H1 (cell line): ENCODE measurements around the gene UBE3B. TPM values are rescaled to one million over a fixed set of nuclear protein-coding genes. Genes with fewer than 3 reads are reported as not detected.

Experiments
- CTCF ChIA-PET: fragments of 300-600 bp; sonication (Branson Sonifier 250); formaldehyde crosslinking; loops from one replicate; lab custom pipeline; 2021; ENCODE audit not compliant: partially characterized antibody; lab: Charles Lee
- POLR2A ChIA-PET: fragments of 300-600 bp; sonication (Branson Sonifier 250); formaldehyde crosslinking; loops from one replicate; lab custom pipeline; 2021; ENCODE audit warnings: inconsistent platforms; ENCODE audit not compliant: partially characterized antibody; lab: Charles Lee
- DNase-seq, 2 experiments: peaks; one replicate each; pipeline versions ENCODE4 v3.0.0 to v3.0.0-alpha.2; 2010 to 2022; ENCODE audit warnings: low spot score in 2 of 2, low read depth in 1 of 2, mixed read lengths in 1 of 2
- FAIRE-seq: peaks from 2 replicates; lab custom pipeline; 2011; peaks lifted over from hg19 to GRCh38; lab: Jason Lieb, UNC
- H2AFZ ChIP-seq: 2 replicates; pipeline ENCODE4 v1.8.1; 2012; ENCODE audit warnings: low read length, inconsistent platforms
- H2AK5ac ChIP-seq: 2 replicates; pipeline ENCODE4 v1.6.1; 2013; ENCODE audit warnings: low read depth, low read length
- H2BK120ac ChIP-seq: replicated peaks from 2 replicates; pipeline ENCODE3; 2013; ENCODE audit warnings: low read depth, low read length, inconsistent platforms
- H2BK12ac ChIP-seq: 2 replicates; pipeline ENCODE4 v1.6.1; 2013; ENCODE audit warnings: low read depth, low read length
- H2BK15ac ChIP-seq: 2 replicates; pipeline ENCODE4 v1.6.1; 2013; ENCODE audit warnings: low read length
- H2BK20ac ChIP-seq: 2 replicates; pipeline ENCODE4 v1.6.1; 2013; ENCODE audit warnings: low read length
- H2BK5ac ChIP-seq: 2 replicates; pipeline ENCODE4 v1.6.1; 2013; ENCODE audit warnings: low read depth, low read length
- H3K14ac ChIP-seq: 2 replicates; pipeline ENCODE4 v1.6.1; 2013; ENCODE audit warnings: inconsistent platforms; ENCODE audit not compliant: insufficient read length
- H3K18ac ChIP-seq: 2 replicates; pipeline ENCODE4 v1.6.1; 2013; ENCODE audit warnings: low read length; ENCODE audit errors: extremely low read depth
- H3K23ac ChIP-seq: 2 replicates; pipeline ENCODE4 v1.6.1; 2013; ENCODE audit warnings: inconsistent platforms; ENCODE audit not compliant: insufficient read length
- H3K23me2 ChIP-seq: 2 replicates; pipeline ENCODE4 v1.6.1; 2013; ENCODE audit warnings: low read depth, low read length
- H3K27ac ChIP-seq: 2 replicates; pipeline ENCODE4 v1.6.1; 2011; ENCODE audit warnings: low read depth, low read length, inconsistent platforms
- H3K27me3 ChIP-seq, 4 experiments: replicated peaks in 1 of 4; 1 replicate in 1 of 4; 2 replicates in 3 of 4; pipeline versions ENCODE4 v1.6.1 to v1.8.1; 2011 to 2013; ENCODE audit warnings: low read length in 3 of 4, mild to moderate bottlenecking in 3 of 4, inconsistent platforms in 2 of 4, mixed read lengths in 2 of 4, moderate library complexity in 1 of 4; ENCODE audit not compliant: control insufficient read depth in 3 of 4, insufficient read depth in 3 of 4; ENCODE audit errors: extremely low read depth in 1 of 4
- H3K36me3 ChIP-seq, 4 experiments: 2 replicates each; pipeline versions ENCODE4 v1.6.1 to v1.8.1; 2011 to 2013; ENCODE audit warnings: mild to moderate bottlenecking in 4 of 4, low read length in 3 of 4, moderate library complexity in 2 of 4, control low read depth in 1 of 4, inconsistent platforms in 1 of 4; ENCODE audit not compliant: insufficient read depth in 4 of 4, control insufficient read depth in 2 of 4
- H3K4ac ChIP-seq: replicated peaks from 2 replicates; pipeline ENCODE3; 2013; ENCODE audit warnings: low read length, low read depth, mixed read lengths, inconsistent platforms; ENCODE audit not compliant: insufficient read length
- H3K4me1 ChIP-seq, 4 experiments: replicated peaks in 1 of 4; 1 replicate in 1 of 4; 2 replicates in 3 of 4; pipeline versions ENCODE4 v1.6.1 to v1.8.1; 2011 to 2013; ENCODE audit warnings: low read length in 3 of 4, inconsistent platforms in 2 of 4, mixed read lengths in 1 of 4; ENCODE audit not compliant: insufficient read depth in 4 of 4, control insufficient read depth in 3 of 4
- H3K4me2 ChIP-seq, 2 experiments: 2 replicates each; pipeline versions ENCODE4 v1.6.1 to v1.8.1; 2011 to 2013; ENCODE audit warnings: low read depth in 2 of 2, low read length in 2 of 2, control low read depth in 1 of 2, inconsistent platforms in 1 of 2, mild to moderate bottlenecking in 1 of 2; ENCODE audit not compliant: insufficient read depth in 1 of 2
- H3K4me3 ChIP-seq, 4 experiments: fragments of 200-600, 300-600 bp in 1 of 4; sonication (generic), shearing (Covaris generic), sonication (Bioruptor Twin) in 1 of 4; 2 replicates each; pipeline versions ENCODE4 v1.5.1 to v1.8.1; 2011 to 2016; ENCODE audit warnings: low read length in 4 of 4, low read depth in 3 of 4, control low read depth in 2 of 4, inconsistent platforms in 2 of 4, mild to moderate bottlenecking in 2 of 4, mixed read lengths in 1 of 4, moderate library complexity in 1 of 4; ENCODE audit not compliant: insufficient read depth in 2 of 4; ENCODE audit errors: extremely low read depth in 1 of 4
- H3K56ac ChIP-seq: replicated peaks from 2 replicates; pipeline ENCODE3; 2013; ENCODE audit warnings: low read depth, mild to moderate bottlenecking, mixed read lengths, low read length, inconsistent platforms; ENCODE audit not compliant: insufficient read length
- H3K79me1 ChIP-seq: 2 replicates; pipeline ENCODE4 v1.6.1; 2013; ENCODE audit warnings: low read depth, low read length, control low read depth
- H3K79me2 ChIP-seq, 2 experiments: 2 replicates each; pipeline versions ENCODE4 v1.6.1 to v1.8.1; 2012 to 2013; ENCODE audit warnings: low read length in 2 of 2, mild to moderate bottlenecking in 2 of 2, inconsistent platforms in 1 of 2; ENCODE audit not compliant: insufficient read depth in 2 of 2, control insufficient read depth in 1 of 2
- H3K9ac ChIP-seq, 4 experiments: replicated peaks in 1 of 4; 1 replicate in 1 of 4; 2 replicates in 3 of 4; pipeline versions ENCODE4 v1.6.1 to v1.8.1; 2011 to 2013; ENCODE audit warnings: low read depth in 3 of 4, low read length in 3 of 4, control low read depth in 2 of 4, mild to moderate bottlenecking in 2 of 4, moderate library complexity in 2 of 4, inconsistent platforms in 1 of 4; ENCODE audit errors: extremely low read depth in 1 of 4
- H3K9me3 ChIP-seq, 2 experiments: 2 replicates each; pipeline versions ENCODE4 v1.6.1 to v1.8.1; 2012 to 2013; ENCODE audit warnings: mild to moderate bottlenecking in 2 of 2, moderate library complexity in 2 of 2, control low read depth in 1 of 2, inconsistent platforms in 1 of 2, low read depth in 1 of 2, low read length in 1 of 2, mixed read lengths in 1 of 2; ENCODE audit not compliant: insufficient read depth in 2 of 2
- H4K20me1 ChIP-seq, 2 experiments: replicated peaks in 1 of 2; 2 replicates each; pipeline versions ENCODE3 to v1.8.1; 2011 to 2013; ENCODE audit warnings: inconsistent platforms in 2 of 2, low read length in 2 of 2, mild to moderate bottlenecking in 1 of 2; ENCODE audit not compliant: insufficient read depth in 2 of 2, control insufficient read depth in 1 of 2
- H4K5ac ChIP-seq: 2 replicates; pipeline ENCODE4 v1.6.1; 2013; ENCODE audit warnings: low read length, low read depth, mixed read lengths, inconsistent platforms; ENCODE audit not compliant: insufficient read length
- H4K8ac ChIP-seq: 2 replicates; pipeline ENCODE4 v1.8.0; 2013; ENCODE audit warnings: mild to moderate bottlenecking, moderate library complexity, low read length, inconsistent platforms; ENCODE audit not compliant: insufficient read depth; ENCODE audit errors: extremely low read depth
- H4K91ac ChIP-seq: replicated peaks from 2 replicates; pipeline ENCODE3; 2013; ENCODE audit warnings: low read length, mixed read lengths, inconsistent platforms; ENCODE audit not compliant: insufficient read length
- SP2 ChIP-seq: IDR thresholded peaks from 2 replicates; pipeline ENCODE4 v1.6.1; 2012; ENCODE audit warnings: mild to moderate bottlenecking, low read length, inconsistent platforms
- SRF ChIP-seq: IDR thresholded peaks from 2 replicates; pipeline ENCODE4 v1.6.1; 2011; ENCODE audit warnings: mild to moderate bottlenecking, low read depth, low read length, moderate library complexity
- SUZ12 ChIP-seq: fragments of 200-600 bp; sonication (generic); IDR thresholded peaks from 2 replicates; pipeline ENCODE4 v1.6.1; 2012; ENCODE audit warnings: mild to moderate bottlenecking, inconsistent platforms, low read length, moderate library complexity, mixed read lengths
- TBP ChIP-seq: IDR thresholded peaks from 2 replicates; pipeline ENCODE4 v1.6.1; 2011; ENCODE audit warnings: low read depth, low read length, improper control_type of control experiment
- ZNF274 ChIP-seq: IDR thresholded peaks from 2 replicates; pipeline ENCODE4 v1.7.0; 2012; ENCODE audit warnings: low read length, borderline replicate concordance; ENCODE audit errors: extremely low read depth
- WGBS, 2 experiments: shearing (Covaris generic) in 1 of 2; methylation state at CpG; one replicate each; pipeline versions ENCODE4 v1.1.6 to v1.1.7; 2013 to 2015; ENCODE audit warnings: low lambda C conversion rate in 2 of 2, mixed read lengths in 2 of 2, inconsistent platforms in 1 of 2, low coverage in 1 of 2, missing lambda C conversion rate in 1 of 2; ENCODE audit not compliant: insufficient replicate concordance in 2 of 2, insufficient coverage in 1 of 2, insufficient read length in 1 of 2; ENCODE audit errors: extremely low coverage in 1 of 2, missing lambda C conversion rate in 1 of 2; 5-methylcytosine and 5-hydroxymethylcytosine counted together
- polyA plus RNA-seq, 7 experiments: library from polyadenylated mRNA; depleted of rRNA in 3 of 7; stranded (reverse) in 5 of 7; unstranded in 2 of 7; fragments of >200 nt in 5 of 7; fragments of 200-250 nt in 2 of 7; gene quantifications; 1 replicate in 5 of 7; 2 replicates in 1 of 7; 4 replicates in 1 of 7; pipeline versions ENCODE4 v1.2.1 to v1.2.3, GENCODE V29; 2011 to 2013; ENCODE audit warnings: missing spikeins in 2 of 7, mixed read lengths in 2 of 7
- total RNA-seq: library from RNA; stranded (reverse); fragmentation: NEBNext Ultra II Directional; extraction: Animal tissue kit (Norgen Biotek cat#: 25700); gene quantifications from 2 replicates; pipeline ENCODE4 v1.2.1, GENCODE V29; 2021

UBE3B gene
- total and polyA plus RNA-seq, 2 of the 8 experiments (the other 6 are each of a cell fraction or from before 2014, with no cell fraction given): 14.0 to 21.1 TPM

- Histone ChIP-seq H3K4ac (no peak overlapping the region), H3K56ac (no peak overlapping the region), H3K27me3 (no peaks in the 10 kb centered on the region), H2BK12ac (no peak overlapping the region), H3K23ac (no peak overlapping the region), H3K27ac (no peak overlapping the region), H4K20me1 (no peaks in the 10 kb centered on the region), H2AFZ (no peak overlapping the region), H4K91ac (no peak overlapping the region), H2BK20ac (no peak overlapping the region), H3K18ac (no peak overlapping the region), H3K4me3 (no peak overlapping the region), H3K23me2 (no peaks in the 10 kb centered on the region), H3K9me3 (no peaks in the 10 kb centered on the region), H3K4me1 (no peaks in the 10 kb centered on the region), H4K5ac (no peak overlapping the region), H4K8ac (no peak overlapping the region), H3K14ac (no peak overlapping the region), H2BK120ac (no peak overlapping the region), H3K36me3 (no peaks in the 10 kb centered on the region; a peak in 1 of 8 replicates), H3K79me1 (no peaks in the 10 kb centered on the region), H2BK5ac (no peak overlapping the region), H3K4me2 (no peak overlapping the region), H2AK5ac (no peak overlapping the region), H3K9ac (no peak overlapping the region), H3K79me2 (no peaks in the 10 kb centered on the region), H2BK15ac (no peak overlapping the region)
- ChIA-PET POLR2A (interaction anchor here (1.1 to 2.8 kb wide), 2 partner anchors 12 to 15 kb away, joined by 4 to 7 read pairs; no protein-coding TSS in a partner anchor), CTCF (interaction anchor here (0.8 to 5.7 kb wide), 8 partner anchors 12 to 234 kb away, joined by 3 to 47 read pairs (median 3); no protein-coding TSS in a partner anchor)
- TF ChIP-seq ZNF274: no peak
- no peak for TF ChIP-seq SRF
- no peak for TF ChIP-seq SUZ12
- TF ChIP-seq SP2: no peak
- TF ChIP-seq TBP: no peak
- FAIRE-seq (no peak), DNase-seq (no peak)
- WGBS, 2 experiments: 81% methylated on average over 4 of the region's 4 CpGs; no CpG with 5 or more reads in 1 of the 2 experiments
Observed at GRCh38 chr12:109541413-109541726, 63.9 kb downstream of the UBE3B start.
